Measurements from ENCODE around the gene CD8A.
"Not testable (repeated sequence)": the region's sequence is repeated elsewhere in the genome, so short reads cannot be mapped to it uniquely, and the experiment has no call there.

The CD8A gene

DNA sequence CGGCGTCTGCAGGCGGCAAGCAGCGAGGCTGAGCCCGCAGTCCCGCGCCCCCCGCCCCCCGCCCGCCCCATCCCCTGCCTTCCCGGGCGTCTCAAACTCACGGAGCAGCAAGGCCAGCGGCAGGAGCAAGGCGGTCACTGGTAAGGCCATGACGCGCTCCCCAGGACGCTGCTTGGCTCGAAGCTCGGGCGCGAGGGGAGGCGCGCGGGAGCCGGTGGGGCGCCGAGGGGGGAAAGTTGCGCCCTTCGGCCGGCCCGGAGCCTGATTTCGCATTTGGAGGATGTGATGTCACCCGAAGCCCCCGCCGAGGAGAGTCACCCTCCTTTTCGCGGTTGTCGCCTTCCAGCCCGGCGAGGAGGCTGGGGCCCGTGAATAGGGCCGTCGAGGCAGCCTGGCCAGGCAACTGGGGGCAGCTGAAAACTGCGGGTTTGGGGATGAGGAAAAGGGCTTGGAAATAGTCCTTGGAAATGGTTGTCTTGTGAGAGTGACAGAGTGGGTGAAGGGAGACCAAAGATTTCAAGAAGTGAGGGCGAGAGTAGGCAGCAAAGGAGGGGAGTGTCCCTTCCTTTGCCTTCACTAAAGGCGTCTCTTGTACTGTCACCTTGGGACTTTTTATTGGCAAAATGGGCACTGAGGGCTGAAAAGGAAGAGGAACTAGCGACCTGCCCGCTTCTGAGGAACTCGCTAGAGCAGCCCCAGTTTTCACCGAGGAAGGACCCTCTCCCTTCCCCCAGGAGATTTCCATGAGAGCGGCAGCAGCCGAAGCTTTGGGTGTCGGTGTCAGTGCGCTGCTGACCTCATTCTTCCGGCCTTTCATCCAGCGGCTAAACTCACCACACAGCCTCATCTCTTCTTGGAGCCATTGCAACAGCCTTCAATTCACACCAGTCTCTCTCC lies at the start of gene CD8A:
CD8A (minus strand) TSS at position 238 of the 897 bp plus-strand sequence; CDS start at position 150, 88 bp downstream.
- DNase-seq = peak; percentile 68

DNA sequence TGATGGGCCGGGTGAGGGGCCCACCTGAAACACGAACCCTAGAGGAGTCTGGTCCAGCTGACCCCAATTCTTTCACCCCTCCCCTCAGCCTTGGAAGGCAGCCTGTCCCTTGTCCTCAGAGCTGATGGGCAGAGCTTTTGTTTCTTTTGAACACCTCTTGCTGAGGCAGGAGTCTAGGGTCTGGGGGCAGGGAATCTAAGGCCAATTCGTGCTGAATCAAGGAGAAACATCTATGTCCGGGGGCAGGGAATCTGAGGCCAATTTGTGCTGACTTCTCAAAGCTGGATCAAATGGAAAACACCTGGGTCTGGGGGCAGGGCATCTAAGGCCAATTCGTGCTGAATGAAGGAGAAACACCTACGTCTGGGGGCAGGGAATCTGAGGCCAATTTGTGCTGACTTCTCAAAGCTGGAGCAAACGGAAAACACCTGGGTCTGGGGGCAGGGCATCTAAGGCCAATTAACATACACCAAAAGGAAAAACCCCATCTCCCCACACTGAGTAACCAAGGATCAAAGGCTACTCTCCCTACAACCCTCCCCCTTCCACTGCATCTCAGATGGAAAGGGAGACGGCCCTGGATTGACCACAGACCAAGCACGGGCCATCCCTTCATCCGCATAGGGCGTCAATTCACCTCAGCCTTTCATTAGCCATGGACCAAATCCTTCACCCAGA lies 49.3 kb upstream of the CD8A start:
- DNase-seq = not testable (repeated sequence)

GRCh38 chr2:86839455-86839854 lies 48.7 kb upstream of the CD8A start:
- DNase-seq = not testable (repeated sequence)

DNA sequence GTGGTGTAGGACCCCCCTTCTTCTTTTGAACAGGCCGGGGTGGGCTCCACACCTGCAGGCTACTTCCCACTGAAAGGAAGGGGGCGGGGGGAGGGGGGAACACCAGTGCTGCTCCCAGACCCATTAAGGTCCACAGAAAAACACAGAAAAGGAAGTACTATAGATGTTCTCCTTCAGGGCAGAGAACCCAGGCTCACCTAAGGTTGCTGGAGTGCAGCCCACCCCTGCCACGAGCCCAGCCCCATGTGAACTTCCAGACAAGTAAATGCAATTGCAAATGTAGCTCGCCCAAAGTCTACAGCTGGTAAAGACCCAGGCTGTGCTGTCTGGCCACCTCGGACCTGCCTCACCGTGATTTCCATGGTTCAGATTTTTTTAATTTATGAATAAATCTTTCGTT lies 47.0 kb upstream of the CD8A start:
- DNase-seq = not testable (repeated sequence)

DNA sequence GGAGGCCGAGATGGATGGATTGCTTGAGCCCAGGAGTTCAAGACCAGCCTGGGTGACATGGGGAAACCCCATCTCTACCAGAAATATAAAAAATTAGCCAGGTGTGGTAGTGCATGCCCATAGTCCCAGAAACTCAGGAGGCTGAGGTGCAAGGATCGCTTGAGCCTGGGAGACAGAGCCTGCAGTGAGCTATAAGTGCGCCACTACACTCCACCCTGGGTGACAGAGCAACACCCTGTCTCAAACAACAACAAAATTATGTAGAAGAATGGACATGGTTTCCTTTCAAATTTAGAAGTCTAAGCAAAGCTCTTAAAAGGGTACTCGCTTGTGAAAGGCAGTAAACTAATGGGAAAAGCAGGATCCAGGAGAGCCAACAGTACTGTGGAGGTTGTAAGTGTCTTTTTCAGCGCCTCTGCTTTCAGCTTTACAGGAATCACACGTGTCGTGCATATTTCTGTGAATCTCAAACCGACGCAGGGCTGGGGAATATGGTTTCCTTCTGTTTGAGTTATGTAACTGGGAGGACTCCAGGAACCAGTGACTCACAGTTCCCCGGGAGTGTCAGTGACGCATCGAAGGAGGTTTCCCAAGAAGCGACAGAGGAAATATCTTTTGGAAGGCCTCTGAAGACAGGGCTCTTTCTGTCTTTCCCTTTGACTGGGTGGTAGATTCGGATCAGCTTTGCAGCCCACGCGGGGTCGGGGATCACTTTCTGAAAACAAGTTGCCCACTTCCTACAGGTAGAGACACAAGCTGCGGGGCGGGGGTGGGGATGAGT lies 46.4 kb upstream of the CD8A start:
- DNase-seq = peak; percentile 55

DNA sequence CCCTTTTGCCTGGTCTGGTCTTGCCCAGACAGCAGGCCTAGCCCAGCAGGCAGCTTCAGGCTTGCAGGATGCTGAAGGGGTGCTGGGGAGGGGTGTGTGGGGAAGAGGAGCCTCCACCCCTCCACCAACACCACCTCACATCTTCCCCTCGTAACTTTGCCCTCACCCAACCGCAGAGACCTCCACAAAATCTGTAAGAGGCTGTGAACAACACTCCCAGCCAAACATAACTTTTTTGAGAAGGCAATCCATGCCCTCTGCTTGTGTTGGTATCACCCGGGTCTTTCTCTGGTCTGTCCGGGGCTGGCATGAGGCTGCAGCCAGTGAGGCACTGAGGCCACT lies 44.8 kb upstream of the CD8A start:
- DNase-seq = not testable (repeated sequence)

- no peak for DNase-seq
Observed at GRCh38 chr2:86833315-86833714, 42.6 kb upstream of the CD8A start.

GRCh38 chr2:86832334-86833096 lies 41.8 kb upstream of the CD8A start:
- no peak for DNase-seq

DNA sequence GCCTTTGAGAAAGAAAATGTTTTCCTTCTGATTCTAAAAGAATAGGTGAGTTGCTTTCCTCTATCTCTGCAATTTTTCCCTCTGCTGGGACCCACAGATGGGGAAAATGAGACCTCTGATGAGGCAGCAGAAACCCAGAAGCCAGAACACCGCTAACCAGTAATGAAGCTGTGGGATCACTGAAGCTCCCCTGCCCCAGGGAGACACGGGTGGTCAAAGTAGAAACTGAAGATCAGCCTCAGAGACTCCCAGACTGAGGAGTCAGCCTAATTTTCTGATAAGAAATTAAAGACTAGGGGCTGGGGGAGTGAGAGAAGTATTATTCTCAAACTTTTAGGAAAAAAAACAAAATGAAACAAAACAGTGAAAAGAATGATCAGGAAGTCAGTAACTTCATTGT lies 40.8 kb upstream of the CD8A start:
- DNase-seq = no peak

GRCh38 chr2:86826951-86827350 lies 36.2 kb upstream of the CD8A start:
- no peak for DNase-seq

DNA sequence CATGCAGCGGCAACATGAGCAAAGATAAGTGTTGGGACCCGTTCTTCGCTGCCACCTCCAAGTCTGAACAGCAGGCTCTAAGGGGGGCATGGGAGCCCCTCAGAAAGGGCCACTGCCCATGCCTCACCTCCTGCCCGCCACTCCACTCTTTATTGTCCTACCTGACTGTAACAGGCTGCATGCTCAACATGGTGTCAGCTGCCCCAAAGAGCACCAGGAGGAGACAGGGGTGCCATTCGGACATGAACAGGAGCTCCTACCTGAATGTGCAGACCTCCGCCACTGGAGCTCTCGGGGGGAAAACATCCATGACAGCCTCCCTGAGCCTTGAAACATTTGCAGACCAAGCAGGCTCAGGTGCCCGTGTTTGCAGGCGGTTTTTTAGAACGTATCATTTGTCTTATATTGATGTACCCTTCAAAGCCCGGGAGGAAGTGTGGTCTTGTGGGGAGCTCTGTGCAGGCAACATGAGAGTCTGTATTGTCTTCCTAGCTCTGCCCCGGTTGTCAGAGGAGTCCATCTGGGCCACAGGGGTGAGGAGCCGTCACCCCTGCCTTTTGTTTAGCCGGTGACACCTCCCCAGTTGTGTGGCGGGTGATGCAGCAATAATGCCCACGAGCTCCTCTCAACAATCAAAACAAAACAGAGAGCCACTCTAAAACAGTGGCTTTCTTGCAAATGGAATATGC lies 35.1 kb upstream of the CD8A start:
- peak; percentile 61 for DNase-seq

GRCh38 chr2:86825036-86825692 lies 34.5 kb upstream of the CD8A start:
- DNase-seq = no peak

GRCh38 chr2:86822668-86823345 lies 32.1 kb upstream of the CD8A start:
- DNase-seq = no peak

DNA sequence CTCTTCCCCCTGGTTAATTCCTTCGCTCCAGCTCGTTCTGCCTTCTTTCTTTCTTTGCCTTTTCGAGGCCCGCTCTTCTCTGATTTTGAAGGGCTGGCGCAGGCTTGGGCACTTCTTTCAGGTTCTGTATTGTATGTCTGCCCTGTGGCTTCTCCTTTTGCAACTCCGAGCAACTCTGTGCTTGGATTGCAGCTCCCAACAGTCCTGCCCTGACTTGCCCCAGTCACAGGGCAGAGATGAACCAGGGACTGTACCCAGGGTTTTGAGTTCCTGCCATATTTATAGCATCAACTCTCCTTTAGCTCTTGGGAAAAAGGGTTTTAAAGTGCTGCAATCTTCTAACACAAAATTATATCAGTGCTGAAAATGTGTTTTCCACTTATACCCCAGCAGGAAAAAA lies 31.1 kb upstream of the CD8A start:
- no peak for DNase-seq

DNA sequence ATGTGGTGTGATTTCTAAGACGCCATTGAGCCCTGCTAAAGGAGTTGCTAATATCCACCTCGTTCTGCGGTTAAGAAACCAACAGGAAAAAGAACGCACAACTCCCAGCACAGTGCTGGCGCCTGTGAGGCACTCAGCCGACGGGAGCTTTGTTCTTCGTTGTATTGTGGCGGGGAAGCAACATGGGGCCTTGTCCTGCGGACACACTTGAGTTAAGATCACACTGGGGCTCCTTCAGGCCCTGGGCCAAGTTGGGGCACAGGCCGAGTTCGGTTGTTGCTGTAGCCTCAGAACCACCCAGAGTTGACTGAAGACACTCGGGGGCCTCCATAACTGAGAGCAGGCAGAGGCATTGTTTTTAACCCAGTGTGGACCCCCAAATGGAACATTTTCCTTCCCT lies 30.6 kb upstream of the CD8A start:
- DNase-seq = no peak

GRCh38 chr2:86818957-86819356 lies 28.2 kb upstream of the CD8A start:
- DNase-seq = no peak

DNA sequence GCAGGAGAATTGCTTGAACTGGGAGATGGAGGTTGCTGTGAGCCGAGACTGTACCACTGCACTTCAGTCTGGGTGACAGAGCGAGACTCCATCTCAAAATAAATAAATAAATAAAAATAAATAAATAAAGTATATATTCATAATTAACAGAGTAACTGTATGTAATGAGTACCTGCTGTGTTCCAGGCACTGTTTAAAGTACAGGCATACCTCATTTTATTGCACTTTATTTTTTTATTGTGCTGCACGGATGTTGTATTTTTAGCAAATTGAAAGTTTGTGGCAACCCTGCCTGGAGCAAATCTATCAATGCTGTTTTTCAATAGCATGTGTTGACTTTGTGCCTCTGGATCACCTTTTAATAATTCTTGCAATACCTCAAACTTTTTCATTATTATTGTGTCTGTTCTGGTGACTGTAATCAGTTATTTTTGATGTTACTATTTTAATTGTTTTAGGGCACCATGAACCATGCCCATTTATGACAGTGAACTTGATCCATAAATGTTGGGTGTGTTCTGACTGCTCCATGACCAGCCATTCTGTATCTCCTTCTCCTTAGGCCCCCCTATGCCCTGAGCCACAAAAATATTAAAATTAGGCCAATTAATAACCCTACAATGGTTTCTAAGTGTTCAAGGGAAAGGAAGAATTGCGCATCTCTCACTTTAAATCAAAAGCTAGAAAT lies 27.5 kb upstream of the CD8A start:
- DNase-seq = no peak

DNA sequence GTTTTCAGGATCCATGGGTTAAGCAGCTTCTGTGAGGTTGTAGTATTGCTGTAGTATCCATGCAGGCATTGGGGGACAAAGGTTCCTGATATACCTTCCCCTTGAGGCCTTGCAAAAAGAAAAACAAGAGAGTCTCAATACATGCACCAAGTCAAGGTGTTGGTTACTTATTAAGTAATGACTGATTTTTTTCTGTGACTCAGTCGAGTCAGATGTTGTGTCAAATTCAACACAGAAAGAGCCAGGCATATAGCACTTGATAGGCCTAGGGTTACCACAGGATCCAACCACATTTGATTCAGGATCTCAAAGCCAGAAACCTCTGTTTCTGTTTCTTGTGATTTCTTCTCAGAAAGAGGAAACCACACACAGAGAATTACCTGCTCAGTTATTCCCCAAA lies 24.9 kb upstream of the CD8A start:
- DNase-seq = no peak

DNA sequence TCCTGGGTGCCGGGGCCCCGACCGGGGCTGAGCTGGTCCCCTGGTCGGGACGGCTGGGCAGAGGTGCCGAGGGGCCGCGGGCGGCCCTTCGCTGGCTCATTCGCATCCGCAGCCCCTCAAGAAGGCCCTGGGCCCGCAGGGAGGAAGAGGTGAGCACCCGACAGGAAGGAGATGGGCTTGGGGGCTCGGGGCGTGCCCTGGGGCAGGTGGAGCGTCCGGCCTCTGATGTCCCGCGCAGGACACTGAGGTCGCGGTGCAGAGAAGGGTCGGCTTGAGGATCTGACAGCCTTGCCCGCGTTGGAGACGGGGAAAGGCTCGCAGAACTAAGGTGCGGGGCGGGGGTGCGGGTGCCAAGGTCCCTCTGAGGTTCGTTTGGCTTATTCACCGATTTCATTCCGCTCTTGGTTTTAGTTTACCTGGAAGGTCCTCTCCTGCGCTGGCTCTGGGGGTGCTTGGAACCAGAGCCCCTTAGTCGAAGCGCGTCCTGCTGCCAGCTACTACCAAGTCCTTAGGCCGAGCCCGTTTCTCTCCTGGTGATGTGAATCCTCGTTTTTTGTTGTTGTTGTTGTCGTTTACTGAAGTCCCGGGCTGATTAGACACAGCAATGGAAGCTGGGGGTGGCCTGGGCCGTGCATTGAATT lies 18.9 kb upstream of the CD8A start:
- DNase-seq = peak; percentile 53

Measured in activated T-cell treated with anti-CD3 and anti-CD28 coated beads, Interleukin-2, amount 50 U/mL, for 1 hour (primary cell).